T-helper 17 cell (primary cell): Measurements from ENCODE around the gene ADD3. TPM values are rescaled to one million over a fixed set of nuclear protein-coding genes. Genes with fewer than 3 reads are reported as not detected.
A peak's percentile ranks its signal among the peaks of the same experiment; 100 is the strongest.
"Not testable (repeated sequence)": the region's sequence is repeated elsewhere in the genome, so short reads cannot be mapped to it uniquely, and the experiment has no call there.

Experiments
- ATAC-seq: fragments of 150-1000 bp; cut with Tn5 transposase; 2 replicates; pipeline ENCODE4 v1.10.0; 2021; ENCODE audit warnings: mild to moderate bottlenecking, moderate library complexity
- DNase-seq, 3 donors: peaks; one replicate each; pipeline versions ENCODE4 v3.0.0 to v3.0.0-alpha.2; 2020 to 2021
- H3K9me3 ChIP-seq: one replicate; pipeline ENCODE4 v1.7.0; 2013; ENCODE audit warnings: low read length, mild to moderate bottlenecking; ENCODE audit not compliant: control insufficient read depth, poor library complexity, severe bottlenecking
- H3K27ac Mint-ChIP-seq: one replicate; pipeline ENCODE4 v1.8.0; 2022; ENCODE audit warnings: mild to moderate bottlenecking, moderate library complexity, mixed read lengths
- H3K27me3 Mint-ChIP-seq: one replicate; pipeline ENCODE4 v1.8.0; 2022; ENCODE audit warnings: mixed read lengths
- H3K36me3 Mint-ChIP-seq: one replicate; pipeline ENCODE4 v1.8.0; 2022; ENCODE audit warnings: low read depth, mixed read lengths
- H3K4me1 Mint-ChIP-seq: one replicate; pipeline ENCODE4 v1.8.0; 2022; ENCODE audit warnings: mild to moderate bottlenecking, mixed read lengths
- H3K4me3 Mint-ChIP-seq: one replicate; pipeline ENCODE4 v1.8.0; 2022; ENCODE audit warnings: mild to moderate bottlenecking, moderate library complexity, mixed read lengths
- total RNA-seq, 4 donors: library from RNA in 2 of 4; stranded (reverse) in 2 of 4; gene quantifications; one replicate each; pipeline ENCODE4 v1.2.3 and lab custom pipeline; 2022 to 2026

Gene ADD3
- total RNA-seq, 2 donors from 2014 or later = 343 to 351 TPM

DNA sequence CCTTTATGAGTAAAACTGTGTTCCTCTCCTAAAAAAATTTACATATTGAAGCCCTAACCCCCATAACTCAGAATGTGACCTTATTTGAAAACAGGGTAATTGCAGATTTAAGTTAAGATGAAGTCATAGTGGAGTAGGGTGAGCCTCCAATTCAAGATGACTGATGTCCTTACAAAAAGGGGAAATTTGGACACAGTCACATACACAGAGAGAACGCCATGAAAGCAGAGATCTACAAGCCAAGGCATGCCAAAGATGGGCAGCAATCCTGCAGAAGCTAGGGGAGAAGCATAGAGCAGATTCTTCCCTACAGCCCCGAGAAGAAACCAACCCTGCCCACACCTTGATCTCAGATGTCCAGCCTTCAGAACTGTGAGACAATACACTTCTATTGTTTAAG, 23.8 kb upstream of the ADD3 start:
- no peak for DNase-seq
- no peak overlapping the region for H3K4me3 Mint-ChIP-seq
- H3K36me3 Mint-ChIP-seq = peaks cover 5% of the 10 kb centered on the region
- H3K27ac Mint-ChIP-seq = no peak overlapping the region
- no peaks in the 10 kb centered on the region for H3K9me3 ChIP-seq
- no peak for ATAC-seq
- peaks cover 10% of the 10 kb centered on the region for H3K27me3 Mint-ChIP-seq
- H3K4me1 Mint-ChIP-seq = peaks cover 10% of the 10 kb centered on the region

DNA sequence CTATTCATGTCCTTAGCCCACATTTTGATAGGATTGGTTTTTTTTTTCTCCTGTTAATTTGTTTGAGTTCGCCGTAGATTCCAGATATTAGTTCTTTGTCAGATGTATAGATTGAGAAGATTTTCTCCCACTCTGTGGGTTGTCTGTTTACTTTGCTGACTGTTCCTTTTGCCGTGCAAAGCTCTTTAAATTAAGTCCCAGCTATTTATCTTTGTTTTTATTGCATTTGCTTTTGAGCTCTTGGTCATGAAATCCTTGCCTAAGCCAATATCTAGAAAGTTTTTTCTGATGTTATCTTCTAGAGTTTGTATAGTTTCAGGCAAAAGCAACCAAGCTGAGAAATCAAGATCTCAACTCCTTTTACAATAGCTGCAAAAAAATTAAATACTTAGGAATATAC, 22.0 kb upstream of the ADD3 start:
- not testable (repeated sequence) for H3K9me3 ChIP-seq, H3K4me3 Mint-ChIP-seq, DNase-seq, H3K4me1 Mint-ChIP-seq, ATAC-seq, H3K27me3 Mint-ChIP-seq, H3K27ac Mint-ChIP-seq, H3K36me3 Mint-ChIP-seq

DNA sequence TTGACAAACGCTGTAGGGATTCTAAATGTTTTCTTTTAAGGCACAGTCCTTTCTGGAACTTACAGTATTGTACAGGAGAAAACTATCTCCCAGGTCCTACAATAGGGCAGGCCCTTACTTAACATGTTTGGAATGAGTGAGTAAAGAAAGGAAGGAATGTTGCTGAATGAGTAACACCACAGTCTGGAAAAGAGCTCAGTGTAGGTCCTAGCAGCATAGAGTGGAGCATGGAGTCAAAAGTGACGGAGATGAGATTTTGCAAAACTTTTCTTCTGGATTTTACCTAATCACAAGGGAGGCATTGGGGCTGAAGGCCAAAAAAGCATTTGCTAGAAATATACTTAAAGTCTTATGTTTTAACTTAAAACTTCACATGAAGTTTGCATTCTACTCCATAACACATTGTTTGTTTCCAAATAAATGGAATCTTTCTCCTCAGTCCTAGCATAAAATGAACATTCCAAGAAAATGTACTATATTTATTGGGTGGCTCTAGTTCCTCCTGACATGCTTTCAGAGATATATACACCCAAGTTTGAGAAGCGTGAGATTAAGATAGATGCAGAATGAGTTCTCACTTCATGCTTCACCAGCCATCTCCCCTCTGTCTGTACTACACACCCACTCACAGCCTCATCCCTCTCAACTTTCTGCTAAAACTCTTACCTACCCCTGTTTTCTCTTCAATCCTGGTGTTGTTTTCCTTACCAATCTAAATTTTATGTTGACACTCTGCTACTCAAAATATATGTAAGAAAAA, 20.2 kb upstream of the ADD3 start:
- DNase-seq (no peak), ATAC-seq (no peak)
- H3K9me3 ChIP-seq = no peaks in the 10 kb centered on the region
- Mint-ChIP-seq H3K4me3 (no peak overlapping the region), H3K4me1 (peaks cover under 1% of the 10 kb centered on the region), H3K27ac (no peak overlapping the region), H3K36me3 (peaks cover 5% of the 10 kb centered on the region), H3K27me3 (peaks cover 5% of the 10 kb centered on the region)

DNA sequence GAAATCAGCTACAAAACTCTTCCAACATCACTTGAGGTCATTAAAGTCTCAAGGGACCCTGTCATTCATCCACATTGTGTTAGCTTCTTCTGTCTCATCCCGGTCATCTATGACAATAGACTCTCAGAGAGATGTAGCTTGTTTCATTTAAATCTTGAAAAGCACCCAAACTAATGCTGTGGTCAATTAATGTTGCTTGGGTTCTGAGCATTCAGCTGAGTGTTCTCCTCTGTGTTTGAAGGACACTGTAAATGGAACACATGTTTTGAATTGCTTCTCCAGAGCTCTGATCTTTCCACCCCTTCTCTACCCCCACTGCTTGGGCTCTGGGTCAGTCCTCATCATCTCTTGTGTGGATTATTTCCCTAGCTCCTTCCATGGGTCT, 19.6 kb upstream of the ADD3 start:
- H3K4me3 Mint-ChIP-seq = no peak overlapping the region
- no peak for DNase-seq
- no peak for ATAC-seq
- peaks cover 5% of the 10 kb centered on the region for H3K36me3 Mint-ChIP-seq
- no peak overlapping the region for H3K27ac Mint-ChIP-seq
- peaks cover 5% of the 10 kb centered on the region for H3K27me3 Mint-ChIP-seq
- peaks cover 2% of the 10 kb centered on the region for H3K4me1 Mint-ChIP-seq
- no peaks in the 10 kb centered on the region for H3K9me3 ChIP-seq

DNA sequence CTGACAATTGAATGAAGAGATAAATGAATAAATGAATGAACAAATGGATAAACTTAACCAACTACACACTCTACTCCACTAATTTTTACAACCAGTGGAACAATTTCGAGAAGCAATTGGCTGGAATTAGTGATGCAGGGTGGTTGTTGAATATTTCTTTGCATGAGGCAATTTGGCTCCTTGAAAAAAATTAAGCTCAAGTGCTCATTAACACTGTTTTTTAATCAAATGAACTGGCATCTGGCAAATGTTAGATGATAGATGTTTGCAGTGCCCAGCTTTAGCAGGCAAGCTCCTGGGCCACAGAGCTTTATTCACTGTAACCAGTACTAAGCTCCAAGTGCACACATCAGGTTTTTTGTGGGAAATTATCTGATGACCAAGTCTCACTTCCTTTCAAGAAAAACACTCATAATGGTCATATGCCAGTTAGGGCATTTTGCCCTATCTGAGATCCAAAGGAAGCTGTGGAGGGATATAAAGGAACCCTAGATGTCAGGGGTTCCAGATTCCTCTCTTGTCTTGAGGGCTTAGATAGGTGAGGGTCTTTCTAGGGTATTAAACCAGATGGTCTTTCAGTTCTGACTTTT, 16.4 kb upstream of the ADD3 start:
- H3K9me3 ChIP-seq = no peaks in the 10 kb centered on the region
- H3K27ac Mint-ChIP-seq = no peak overlapping the region
- DNase-seq (no peak), ATAC-seq (no peak)
- peaks cover 5% of the 10 kb centered on the region for H3K27me3 Mint-ChIP-seq
- peaks cover 3% of the 10 kb centered on the region for H3K36me3 Mint-ChIP-seq
- H3K4me1 Mint-ChIP-seq = peaks cover 5% of the 10 kb centered on the region
- no peak overlapping the region for H3K4me3 Mint-ChIP-seq

DNA sequence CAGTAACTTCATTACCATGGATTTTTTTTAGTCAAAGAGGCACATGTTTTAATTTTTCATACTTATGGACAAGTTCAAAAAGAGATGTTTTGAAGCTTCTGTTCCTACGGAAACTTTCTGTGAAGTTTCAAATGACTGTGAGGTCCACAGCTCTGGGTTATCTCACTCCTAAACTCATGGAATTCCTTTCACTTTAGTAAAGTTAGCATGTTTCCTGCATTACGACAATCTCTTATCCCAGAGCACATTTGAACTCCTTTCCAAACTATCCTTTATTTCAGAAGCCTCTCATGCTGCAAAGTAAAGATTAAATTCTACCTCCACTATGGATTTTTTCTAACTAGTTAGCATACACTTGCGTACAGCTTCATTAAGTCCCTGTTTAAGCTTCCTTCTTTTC, 15.3 kb upstream of the ADD3 start:
- Mint-ChIP-seq H3K27me3 (peaks cover 5% of the 10 kb centered on the region), H3K4me3 (no peak overlapping the region), H3K36me3 (peaks cover 3% of the 10 kb centered on the region), H3K4me1 (peaks cover 9% of the 10 kb centered on the region), H3K27ac (no peak overlapping the region)
- H3K9me3 ChIP-seq = no peaks in the 10 kb centered on the region
- ATAC-seq (no peak), DNase-seq (no peak)

DNA sequence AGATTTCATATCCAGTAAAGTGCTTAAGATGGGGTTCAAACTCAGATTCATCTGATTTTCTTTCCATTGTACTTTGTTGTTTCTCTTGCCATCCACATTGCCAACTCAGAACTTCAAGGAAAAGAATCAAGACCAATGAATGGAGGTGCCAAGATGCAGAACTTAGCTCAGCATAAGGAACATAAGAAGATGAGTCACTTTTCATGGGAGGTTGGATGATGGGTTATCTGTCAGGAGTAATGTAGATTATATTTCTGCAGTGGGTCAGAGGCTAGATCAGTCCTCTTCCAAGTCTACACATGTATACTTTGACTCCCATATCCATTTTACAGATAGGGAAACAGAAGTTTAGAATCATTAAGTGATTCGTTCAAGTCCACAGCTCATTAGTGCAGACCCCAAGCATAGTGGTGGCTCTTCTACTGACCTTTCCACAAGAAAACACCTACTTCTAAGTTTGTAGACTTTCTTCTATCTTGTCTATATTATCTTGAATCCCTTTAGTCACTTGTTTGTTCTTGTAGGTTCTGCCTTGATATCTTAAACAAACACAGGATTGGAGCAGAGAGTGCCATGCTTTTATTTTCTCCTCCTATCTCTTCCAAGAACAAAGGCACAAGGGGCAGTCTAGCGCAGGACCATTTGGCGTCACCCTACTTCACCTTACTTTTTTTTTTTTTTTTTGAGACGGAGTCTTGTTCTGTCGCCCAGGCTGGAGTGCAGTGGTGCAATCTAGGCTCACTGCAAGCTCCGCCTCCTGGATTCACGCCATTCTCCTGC, 14.0 kb upstream of the ADD3 start:
- H3K4me1 Mint-ChIP-seq = peaks cover 9% of the 10 kb centered on the region

DNA sequence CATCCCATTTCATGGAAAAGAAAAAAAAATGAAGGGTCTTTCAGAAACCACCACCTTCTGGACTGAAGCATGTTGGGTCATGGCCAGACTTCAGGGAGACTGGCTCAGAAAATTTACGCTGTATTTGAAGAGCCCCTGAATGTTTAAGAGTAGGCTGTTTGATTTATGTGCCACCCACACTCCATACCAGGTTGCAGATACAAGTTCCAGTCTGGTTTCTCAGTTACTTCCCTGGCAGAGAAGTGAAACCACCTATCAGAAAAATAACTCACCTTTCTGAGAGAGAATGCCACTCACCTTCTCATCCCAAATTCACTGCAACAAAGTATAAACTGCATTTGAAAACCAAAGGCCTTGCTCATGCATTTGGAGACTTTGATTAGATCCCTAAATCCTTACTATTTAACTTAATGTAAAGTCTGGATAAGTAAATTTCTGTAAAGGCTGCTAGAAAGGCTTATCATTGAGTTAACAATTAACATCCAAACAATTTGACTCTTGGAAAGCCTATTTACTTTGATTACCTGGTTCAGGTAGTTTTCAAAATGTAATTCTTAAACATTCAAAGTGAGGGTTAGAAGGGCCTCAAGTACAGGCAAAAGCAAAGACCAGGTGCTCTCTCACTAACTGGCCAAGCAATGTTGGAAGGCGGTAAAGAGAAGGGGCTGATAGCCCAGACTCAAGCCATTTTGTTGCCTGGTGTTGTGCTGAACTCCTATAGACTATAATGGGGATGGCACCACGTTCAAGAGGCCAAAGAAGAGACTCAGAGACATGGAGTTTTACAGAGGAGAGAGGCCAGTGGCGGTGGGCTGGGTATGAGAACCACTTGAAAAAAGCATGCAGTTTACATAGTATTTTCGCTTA, 12.8 kb upstream of the ADD3 start:
- Mint-ChIP-seq H3K4me3 (no peak overlapping the region), H3K36me3 (no peaks in the 10 kb centered on the region), H3K4me1 (peaks cover 9% of the 10 kb centered on the region), H3K27ac (peak overlapping the region; percentile 39), H3K27me3 (no peaks in the 10 kb centered on the region)
- DNase-seq (no peak), ATAC-seq (no peak)
- no peaks in the 10 kb centered on the region for H3K9me3 ChIP-seq

More for the DNA sequence above, 14.0 kb upstream of the ADD3 start:
- peaks cover 4% of the 10 kb centered on the region for H3K27me3 Mint-ChIP-seq
- no peaks in the 10 kb centered on the region for H3K36me3 Mint-ChIP-seq
- DNase-seq (no peak), ATAC-seq (no peak)
- H3K4me3 Mint-ChIP-seq = no peak overlapping the region
- H3K27ac Mint-ChIP-seq = no peak overlapping the region
- H3K9me3 ChIP-seq = no peaks in the 10 kb centered on the region

DNA sequence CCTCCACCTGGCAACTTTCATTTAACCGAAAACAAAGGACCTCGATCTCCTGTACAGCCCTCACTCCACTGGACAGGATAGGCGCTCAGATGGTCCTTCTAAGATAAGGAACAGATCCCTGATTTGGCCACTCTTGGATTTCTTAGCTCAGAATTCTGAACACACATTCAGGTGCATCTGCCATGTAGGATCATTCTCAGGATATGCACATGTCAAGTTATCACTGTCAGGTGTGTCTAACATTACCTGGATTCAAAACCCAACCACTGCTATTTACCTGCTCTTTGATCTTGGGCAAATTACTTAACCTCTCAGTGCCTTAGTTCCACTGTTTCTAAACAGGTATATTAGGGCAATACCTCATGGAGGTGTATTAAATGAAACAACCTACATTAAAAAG, 12.2 kb upstream of the ADD3 start:
- Mint-ChIP-seq H3K27ac (no peak overlapping the region), H3K4me3 (no peak overlapping the region), H3K27me3 (no peaks in the 10 kb centered on the region), H3K36me3 (no peaks in the 10 kb centered on the region), H3K4me1 (peaks cover 9% of the 10 kb centered on the region)
- DNase-seq (no peak), ATAC-seq (no peak)
- no peaks in the 10 kb centered on the region for H3K9me3 ChIP-seq

DNA sequence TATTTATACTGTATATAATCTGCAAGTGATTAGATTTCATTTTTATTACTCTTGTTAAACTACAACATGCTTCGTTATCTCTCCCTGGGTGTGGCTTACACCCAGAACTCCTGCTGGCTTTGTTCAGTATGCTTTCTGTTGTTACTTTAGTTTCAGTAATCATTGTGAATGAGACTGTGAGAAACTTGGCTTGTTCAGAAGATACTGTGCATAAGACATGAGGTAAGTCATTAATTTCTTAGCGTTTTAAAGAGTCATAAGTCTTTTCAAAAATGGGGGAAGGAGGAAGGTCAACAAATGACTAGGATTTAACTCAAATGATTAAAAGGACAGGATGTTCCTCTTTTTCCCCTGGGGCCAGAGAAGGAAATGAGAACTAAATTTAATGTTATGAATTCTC, 11.6 kb upstream of the ADD3 start:
- no peak for ATAC-seq
- Mint-ChIP-seq H3K4me1 (peaks cover 9% of the 10 kb centered on the region), H3K36me3 (no peaks in the 10 kb centered on the region), H3K27me3 (no peaks in the 10 kb centered on the region), H3K27ac (no peak overlapping the region), H3K4me3 (no peak overlapping the region)
- H3K9me3 ChIP-seq = no peaks in the 10 kb centered on the region
- no peak for DNase-seq

DNA sequence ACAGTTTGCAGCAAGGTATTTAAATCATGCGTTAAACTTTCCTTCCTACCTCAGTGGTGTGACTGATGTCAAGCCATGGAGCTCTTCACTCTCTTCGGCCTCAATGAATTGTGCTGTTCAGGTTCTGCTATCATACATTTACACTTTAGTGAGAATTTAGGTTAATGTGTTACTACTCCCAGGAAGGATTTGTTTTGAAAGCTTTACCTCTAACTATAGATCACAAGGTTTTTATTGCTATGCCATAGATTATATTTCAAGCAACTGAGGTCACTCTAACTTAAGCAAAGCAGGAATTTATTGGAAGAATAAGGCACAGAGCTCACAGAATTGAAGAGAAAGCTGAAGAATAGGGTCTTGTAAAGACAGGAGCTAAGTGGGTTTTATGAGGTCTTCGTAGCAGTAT, 11.0 kb upstream of the ADD3 start:
- Mint-ChIP-seq H3K36me3 (no peaks in the 10 kb centered on the region), H3K4me1 (peaks cover 9% of the 10 kb centered on the region), H3K4me3 (no peak overlapping the region), H3K27ac (no peak overlapping the region), H3K27me3 (no peaks in the 10 kb centered on the region)
- DNase-seq = no peak
- no peaks in the 10 kb centered on the region for H3K9me3 ChIP-seq
- ATAC-seq = no peak

DNA sequence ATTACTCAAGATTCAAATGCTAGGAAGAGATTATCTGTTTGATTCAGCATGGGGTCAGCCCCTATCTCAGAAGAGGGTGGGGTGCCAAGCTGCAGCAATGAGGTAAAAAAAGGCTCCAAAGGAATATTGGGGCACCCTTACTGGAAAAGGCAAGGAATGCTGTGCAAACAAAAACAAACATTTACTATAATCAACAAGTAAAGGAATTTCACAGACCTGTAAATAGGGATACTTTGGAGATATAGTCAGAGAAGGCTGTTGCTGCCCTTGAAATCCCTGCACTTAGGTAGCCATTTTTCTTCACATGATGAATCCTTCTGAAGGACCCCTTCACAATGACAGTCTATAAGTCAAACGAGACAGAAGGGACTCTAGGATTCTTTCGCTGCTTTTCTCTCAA, 10.6 kb upstream of the ADD3 start:
- DNase-seq (no peak), ATAC-seq (no peak)
- no peak overlapping the region for H3K4me3 Mint-ChIP-seq
- H3K4me1 Mint-ChIP-seq = peaks cover 9% of the 10 kb centered on the region
- H3K27ac Mint-ChIP-seq = no peak overlapping the region
- no peaks in the 10 kb centered on the region for H3K36me3 Mint-ChIP-seq
- H3K9me3 ChIP-seq = no peaks in the 10 kb centered on the region
- no peaks in the 10 kb centered on the region for H3K27me3 Mint-ChIP-seq

DNA sequence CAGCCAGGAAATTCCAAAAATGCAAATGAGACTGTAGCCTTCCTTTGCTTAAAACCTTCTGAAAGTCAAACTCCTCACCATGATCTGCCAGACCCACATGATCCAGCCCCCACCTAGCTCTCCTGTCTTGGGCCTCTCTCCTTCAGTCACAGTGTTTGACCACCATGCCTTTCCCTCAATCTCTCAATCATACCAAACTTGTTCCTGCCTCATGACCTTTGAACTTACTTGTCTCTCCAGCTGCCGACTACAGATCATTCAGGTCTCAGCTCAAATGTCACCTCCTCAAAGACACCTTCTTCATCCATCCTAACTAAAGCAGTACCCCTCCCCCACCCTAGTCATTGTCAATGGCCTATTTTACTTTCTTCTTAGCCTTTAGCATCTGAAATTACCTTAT, 9.3 kb upstream of the ADD3 start:
- ATAC-seq = no peak

More for the DNA sequence above, 9.3 kb upstream of the ADD3 start:
- DNase-seq = no peak
- no peaks in the 10 kb centered on the region for H3K9me3 ChIP-seq
- no peak overlapping the region for H3K27ac Mint-ChIP-seq
- peaks cover 8% of the 10 kb centered on the region for H3K4me1 Mint-ChIP-seq
- no peak overlapping the region for H3K4me3 Mint-ChIP-seq
- no peaks in the 10 kb centered on the region for H3K36me3 Mint-ChIP-seq
- H3K27me3 Mint-ChIP-seq = no peaks in the 10 kb centered on the region
